HL-60/S4 (cell line): ENCODE data around the gene B3GNT5.

Experiments used
- in situ Hi-C: fragments of 300-500 bp; cut with MboI; formaldehyde crosslinking; loops from 2 replicates; pipeline ENCODE4 v1.14.3; 2022; ENCODE audit warnings: low sequenced_read_pairs

The B3GNT5 gene

DNA sequence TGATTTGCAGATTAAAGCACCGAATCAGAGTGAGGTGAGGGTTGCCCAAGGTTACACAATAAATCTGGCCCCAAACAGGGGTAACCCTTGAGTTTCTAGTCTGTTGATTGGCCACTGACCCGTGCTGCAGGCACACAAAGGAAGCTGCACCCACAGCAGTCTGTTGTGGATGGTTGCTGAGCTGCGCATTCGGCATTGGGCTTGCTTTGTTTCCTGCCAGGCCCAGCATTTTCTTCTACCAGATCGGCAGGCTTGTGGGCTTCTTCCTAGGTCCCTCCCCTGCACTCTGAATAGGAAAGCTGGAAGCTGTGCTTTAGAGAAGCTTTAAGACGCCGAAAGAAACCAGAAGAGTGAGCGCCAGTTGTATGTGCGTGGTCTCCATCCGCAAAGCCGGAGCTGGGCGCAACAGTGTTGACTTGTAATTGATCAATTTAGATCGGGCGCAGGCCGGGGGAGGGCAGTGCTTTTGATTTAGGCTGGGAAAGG, 12.1 kb downstream of the B3GNT5 start:
- in situ Hi-C loops = no loop called here

DNA sequence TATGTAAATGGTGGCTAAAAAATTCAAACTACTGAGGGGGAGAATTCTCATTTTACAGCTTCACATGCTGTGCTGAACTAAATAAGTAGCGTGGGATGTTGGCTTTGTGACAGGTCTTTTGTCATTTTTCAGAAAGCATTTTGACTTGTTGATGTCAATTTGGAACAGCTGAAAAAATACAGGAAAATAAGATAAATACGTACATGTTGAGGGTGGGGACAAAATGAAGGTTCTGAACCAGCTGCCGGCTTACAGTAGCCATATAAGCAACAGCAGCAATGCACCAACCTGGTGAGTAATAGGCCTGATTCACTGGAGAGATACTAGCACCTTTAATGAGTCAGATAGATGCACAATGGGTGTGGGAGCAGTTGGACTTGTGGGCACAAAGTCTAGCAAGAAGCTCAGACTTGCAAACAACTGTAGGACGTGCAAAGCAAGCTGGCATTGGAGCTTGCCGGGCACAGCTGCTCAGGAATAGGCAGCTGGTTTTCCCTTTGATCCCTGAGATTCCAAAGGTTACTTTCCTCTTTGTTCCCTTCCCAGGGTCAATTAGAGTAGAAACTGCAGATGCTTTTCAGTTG, 12.9 kb downstream of the B3GNT5 start:
- in situ Hi-C loops = no loop called here

DNA sequence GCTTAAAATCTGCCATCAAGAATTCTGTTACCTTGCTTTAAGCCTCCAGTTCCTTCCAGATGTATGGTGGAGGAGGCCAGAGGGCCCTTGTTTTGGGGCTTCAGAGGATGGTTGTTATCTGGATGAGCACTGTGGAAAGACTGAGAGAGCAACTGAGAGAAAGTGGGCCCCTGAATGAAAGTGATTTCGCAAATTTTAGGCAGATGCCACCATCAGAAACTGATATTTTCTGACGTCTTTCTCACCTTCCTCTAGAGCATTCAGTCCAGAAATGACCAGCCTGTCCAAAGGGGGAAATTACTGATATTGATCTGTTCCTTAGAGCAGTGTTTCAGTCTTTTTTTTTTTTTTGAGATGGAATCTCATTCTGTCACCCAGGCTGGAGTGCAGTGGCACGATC, 13.4 kb downstream of the B3GNT5 start:
- in situ Hi-C loops = no loop called here

DNA sequence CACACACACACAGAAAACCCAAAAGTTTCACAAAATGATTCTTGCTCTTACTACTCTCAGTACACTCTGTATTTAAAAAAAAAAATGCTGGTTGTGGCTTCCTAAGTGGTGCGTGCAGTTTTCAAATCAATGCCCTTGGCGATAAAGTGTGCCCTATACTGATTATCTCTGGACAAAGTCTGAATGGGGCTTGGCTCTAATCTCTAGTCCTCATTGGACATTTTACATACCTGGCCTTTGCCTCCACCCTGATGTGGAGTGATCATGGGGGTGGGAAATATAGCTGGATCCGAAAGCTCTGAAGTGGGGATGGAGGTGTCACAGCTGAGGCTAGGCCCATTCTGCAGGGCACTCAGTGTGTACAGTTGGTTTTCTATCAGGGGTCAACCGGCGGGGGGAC, 14.1 kb downstream of the B3GNT5 start:
- in situ Hi-C loops = no loop called here

DNA sequence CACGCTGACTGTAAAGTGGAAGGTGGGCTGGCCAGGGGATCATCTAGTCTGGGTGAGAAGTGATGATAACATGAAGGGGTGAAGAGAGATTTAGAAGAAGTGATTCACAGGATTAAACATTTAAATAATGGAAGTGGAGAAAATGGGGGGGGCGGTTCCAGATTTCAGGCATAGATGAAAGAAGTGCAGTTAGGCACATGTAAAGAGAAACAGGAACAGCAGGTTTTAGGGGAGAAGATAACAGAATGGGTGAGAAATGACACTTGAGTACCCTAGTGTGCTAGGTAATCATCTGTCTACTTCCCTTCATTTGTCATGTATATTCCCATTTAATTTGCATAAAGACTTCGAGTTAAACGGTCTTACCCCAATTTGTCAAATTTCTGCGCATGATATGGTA, 15.3 kb downstream of the B3GNT5 start:
- in situ Hi-C loops = no loop called here

DNA sequence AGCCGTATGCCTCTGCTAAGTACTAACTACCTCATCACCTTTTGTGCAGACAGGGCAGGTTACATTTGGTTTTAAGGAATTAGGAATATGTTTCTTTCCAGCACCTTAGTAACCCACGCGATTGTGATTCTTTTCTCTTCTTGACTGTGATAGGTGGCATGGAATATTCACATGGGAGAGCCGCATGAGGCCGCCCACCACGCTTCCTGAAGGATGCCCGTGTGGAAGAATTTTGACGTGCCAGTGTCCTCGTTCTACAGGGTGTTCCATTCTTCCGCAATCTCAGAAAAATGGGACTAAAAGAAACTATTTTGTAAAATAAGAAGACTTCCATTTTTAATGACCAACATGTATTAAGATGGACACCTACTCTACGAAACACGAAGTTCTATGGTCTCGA, 16.3 kb downstream of the B3GNT5 start:
- in situ Hi-C loops = no loop called here

DNA sequence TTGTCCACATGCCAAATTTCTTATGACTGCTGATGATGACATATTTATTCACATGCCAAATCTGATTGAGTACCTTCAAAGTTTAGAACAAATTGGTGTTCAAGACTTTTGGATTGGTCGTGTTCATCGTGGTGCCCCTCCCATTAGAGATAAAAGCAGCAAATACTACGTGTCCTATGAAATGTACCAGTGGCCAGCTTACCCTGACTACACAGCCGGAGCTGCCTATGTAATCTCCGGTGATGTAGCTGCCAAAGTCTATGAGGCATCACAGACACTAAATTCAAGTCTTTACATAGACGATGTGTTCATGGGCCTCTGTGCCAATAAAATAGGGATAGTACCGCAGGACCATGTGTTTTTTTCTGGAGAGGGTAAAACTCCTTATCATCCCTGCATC, 17.3 kb downstream of the B3GNT5 start:
- in situ Hi-C loops = no loop called here

DNA sequence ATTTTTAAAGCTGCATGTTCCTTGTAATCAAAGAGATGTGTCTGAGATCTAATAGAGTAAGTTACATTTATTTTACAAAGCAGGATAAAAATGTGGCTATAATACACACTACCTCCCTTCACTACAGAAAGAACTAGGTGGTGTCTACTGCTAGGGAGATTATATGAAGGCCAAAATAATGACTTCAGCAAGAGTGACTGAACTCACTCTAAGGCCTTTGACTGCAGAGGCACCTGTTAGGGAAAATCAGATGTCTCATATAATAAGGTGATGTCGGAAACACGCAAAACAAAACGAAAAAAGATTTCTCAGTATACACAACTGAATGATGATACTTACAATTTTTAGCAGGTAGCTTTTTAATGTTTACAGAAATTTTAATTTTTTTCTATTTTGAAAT, 19.1 kb downstream of the B3GNT5 start:
- in situ Hi-C loops = no loop called here

DNA sequence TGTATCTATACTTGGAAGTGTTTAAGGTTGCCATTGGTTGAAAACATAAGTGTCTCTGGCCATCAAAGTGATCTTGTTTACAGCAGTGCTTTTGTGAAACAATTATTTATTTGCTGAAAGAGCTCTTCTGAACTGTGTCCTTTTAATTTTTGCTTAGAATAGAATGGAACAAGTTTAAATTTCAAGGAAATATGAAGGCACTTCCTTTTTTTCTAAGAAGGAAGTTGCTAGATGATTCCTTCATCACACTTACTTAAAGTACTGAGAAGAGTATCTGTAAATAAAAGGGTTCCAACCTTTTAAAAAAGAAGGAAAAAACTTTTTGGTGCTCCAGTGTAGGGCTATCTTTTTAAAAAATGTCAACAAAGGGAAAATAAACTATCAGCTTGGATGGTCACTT, 19.7 kb downstream of the B3GNT5 start:
- in situ Hi-C loops = no loop called here

DNA sequence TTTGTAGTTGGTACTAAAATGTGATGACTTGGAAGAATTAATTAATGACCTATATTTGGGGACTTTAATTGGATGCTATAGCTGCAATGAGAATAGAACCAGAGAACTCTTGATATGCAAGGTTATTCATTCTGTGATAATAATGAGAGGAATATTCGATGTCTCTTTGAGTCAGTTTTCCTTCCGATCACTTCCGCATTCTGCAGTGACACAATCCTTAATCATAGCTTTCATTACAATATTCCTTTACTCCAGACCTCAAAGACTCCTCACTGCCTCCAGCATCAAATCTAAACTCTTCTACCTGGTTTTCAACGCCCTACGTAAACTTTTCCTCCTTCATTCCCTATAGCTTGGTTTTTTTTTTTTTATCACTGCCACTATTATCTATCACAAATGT, 21.6 kb downstream of the B3GNT5 start:
- in situ Hi-C loops = no loop called here

DNA sequence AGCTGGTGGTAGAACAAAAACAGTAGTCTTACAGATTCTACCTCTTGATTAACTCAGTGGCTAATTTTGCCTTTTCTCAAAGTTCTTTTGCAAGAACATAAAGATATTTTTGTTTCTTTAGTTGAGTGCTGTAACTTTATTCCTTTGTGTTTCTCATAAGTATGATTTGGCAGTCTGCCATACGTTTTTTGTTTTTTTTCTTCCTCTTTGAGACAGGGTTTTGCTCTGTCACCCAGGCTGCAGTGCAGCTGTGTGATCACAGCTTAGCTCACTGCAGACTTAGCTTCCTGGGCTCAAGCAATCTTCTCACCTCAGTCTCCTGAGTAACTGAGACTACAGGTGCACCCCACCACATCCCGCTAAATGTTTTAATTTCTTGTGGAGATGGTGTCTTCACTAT, 22.4 kb downstream of the B3GNT5 start:
- in situ Hi-C loops = no loop called here

DNA sequence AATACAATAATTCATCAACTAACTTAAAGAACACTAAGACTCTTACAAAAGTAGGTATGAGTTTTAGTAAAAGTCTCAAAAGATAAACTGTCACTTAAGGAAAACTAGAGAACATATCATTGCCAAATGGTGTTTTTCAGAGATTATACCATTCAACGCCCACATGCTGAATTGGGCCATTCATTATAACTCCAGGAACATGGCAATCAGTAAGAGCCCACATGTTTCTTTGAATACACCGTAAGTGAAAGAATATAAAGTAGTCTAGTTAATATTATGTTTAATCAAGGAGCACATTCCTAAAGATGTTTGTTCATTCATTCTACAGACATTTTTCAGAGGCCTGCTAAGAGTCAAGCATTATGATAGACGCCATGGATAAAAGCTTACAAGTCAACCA, 22.9 kb downstream of the B3GNT5 start:
- in situ Hi-C loops = no loop called here

DNA sequence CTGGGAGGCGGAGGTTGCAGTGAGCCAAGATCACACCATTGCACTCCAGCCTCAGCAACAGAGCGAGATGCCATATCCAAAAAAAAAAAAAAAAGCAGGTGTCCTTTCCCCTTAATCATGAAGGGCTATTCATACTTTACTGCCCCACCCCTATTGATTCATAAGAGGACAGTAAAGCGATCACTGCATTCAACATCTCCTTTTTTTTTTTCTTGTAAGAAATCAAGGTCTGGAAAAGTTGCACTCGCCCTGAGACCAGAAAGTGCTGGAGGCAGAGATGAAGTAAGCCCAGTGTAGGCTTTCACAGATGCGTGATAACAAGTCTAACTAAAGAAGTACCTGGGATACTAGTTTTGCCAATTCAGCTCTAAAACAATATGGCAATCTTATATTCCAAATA, 24.2 kb downstream of the B3GNT5 start:
- in situ Hi-C loops = no loop called here

DNA sequence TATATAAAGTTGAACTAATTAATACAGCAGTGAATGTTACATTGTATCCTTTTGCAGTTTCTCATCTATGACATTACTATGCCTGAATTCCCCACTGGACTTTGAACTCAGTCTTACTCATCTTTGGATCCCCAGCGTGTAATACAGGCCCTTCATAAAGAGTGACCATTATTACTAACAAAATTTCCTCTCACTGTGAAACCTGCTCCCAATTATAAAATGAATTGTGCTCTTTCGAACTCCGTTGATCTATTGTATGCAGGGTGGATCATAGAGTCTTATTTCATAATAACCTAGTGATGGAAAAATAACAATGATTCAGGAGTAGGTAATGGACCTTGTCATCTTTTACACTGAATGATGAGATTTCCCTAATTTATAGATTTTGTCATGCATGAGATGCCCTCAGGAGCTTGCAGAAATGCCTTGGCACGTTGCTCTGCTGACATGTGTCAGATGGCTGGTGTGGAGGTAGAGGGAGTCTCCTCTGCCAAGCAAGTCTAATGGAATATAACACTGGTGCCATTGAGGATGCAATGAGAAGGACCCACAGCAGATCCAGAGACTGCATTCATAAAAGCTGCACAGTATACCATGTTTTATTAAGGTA, 25.5 kb downstream of the B3GNT5 start:
- in situ Hi-C loops = no loop called here

DNA sequence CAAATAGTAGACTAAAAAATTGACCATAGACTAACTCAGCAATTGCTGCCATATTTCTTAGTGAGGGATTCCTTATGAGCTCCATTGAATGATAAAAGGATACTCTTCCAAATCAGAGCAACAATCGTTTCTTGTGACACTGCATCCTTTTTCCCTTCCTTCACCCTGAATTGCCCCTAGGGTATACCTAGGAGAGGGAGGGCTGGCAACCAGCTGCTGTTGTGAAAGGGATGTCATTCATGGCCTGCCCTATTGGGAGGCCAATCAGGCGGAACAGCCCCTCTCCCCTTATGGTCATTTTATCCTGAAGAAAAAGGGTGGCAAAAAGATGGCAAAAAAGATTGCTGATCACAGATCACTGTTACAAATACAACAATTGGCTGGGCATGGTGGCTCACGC, 26.3 kb downstream of the B3GNT5 start:
- in situ Hi-C loops = no loop called here

DNA sequence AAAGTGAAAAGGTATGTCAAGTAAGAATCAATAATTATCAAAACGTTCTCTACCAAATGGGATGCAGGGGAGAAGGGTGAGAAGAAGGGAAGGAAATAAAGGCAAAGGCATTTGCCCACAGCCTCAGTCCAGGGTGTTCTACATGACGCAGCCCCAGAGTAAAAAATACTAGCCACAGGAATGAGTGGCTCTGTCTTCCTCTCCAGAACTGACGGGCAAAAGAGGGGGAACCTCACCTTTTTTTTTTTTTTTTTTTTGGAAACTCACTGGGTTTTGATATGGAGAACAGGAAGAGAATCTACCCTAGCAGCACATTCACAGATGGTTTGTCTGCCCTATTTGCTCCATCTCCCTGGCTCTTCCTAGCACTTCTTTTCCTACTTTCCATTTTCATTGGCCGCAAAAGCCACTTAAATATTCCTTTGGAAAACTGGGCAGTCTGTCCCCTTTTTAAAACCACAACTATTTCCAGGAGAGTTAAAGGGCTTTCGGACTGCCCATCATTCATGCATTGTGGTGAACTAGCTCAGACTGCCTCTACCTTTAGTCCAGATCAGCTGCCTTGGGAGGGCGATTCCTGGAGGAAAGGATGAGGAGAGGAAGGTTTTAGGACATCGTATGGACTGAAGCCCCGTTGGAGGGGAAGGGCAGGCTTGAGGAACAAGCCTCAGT, 28.2 kb downstream of the B3GNT5 start:
- in situ Hi-C loops = no loop called here

DNA sequence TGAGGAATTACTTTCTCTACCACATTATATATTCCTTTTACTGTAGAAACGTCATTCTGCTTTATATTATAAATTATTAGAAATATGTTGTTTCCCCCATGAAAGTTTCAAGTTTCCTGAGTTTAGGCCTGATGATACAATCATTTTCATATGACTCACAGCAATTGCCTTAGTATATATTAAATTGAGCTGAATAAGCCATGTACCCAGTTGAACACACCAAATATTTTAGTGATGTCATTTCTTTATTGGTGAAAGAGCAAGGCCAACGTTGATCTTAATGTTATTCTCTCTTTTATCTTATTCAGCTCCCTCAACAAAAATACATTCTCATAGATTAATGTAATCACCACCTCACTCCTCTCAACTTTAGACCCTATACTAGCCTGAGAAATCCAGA, 30.8 kb downstream of the B3GNT5 start:
- in situ Hi-C loops = no loop called here

DNA sequence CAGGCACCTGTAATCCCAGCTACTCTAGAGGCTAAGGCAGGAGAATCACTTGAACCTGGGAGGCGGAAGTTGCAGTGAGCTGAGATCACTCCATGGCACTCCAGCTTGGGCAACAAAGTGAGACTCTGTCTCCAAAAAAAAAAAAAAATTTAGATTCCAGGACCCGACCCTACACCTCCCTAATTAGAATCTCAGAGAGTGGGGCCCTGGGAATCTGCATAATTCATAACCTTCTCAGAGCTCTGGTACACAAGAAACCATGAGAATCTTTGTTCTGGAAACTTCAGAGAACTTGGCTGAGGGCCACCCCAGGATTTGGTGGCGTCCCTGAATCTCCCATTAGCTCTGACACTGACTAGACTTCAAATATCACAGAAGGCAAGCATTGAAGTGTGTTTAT, 31.5 kb downstream of the B3GNT5 start:
- in situ Hi-C loops = no loop called here

DNA sequence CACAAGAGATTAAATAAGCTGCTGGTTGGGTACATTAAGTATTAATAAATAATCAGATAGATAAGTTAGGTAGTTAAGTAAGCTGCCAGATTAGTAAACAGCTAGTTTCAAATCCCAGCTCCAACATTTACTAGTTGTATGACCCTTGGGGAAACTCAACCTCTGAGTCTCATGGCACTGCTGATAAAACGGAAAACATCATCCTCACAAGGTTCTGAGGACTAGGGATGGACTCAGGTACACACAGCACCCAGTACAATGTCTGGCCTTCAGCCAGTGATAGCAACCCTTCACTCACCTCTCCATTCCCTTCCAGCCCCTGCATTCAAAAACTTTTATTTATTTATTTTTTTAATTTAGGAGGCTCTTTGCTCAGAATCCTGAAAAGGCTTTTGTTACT, 32.3 kb downstream of the B3GNT5 start:
- in situ Hi-C loops = no loop called here

DNA sequence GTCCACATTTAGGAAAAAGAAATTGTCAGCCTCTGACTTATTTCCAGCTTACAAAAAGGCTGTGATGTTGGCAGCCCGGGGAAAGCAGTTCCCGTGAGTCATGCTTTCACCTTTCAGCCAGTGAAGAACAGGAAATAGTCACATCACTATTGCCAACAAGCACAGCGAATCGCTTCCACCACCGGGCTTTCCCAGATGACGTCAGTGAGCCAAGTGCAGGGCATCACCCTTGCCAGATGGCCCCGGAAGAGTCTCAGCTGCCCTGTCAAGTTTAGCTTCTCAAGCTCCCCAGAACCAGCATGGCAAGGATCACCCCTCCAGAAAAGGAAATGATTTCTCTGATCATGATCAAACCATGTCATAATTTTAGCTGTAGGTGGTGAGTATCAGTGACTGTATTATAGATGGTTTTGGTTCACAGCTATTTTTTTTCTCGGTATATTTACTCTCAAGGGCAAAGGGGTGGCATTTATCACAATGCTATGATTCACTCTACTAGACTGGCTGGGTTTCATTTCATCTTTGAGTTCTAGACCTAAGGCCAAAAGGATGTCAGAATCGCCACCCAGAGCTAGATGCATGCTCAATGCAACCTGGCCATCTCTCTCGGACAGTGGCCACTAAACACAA, 32.9 kb downstream of the B3GNT5 start:
- in situ Hi-C loops = no loop called here

DNA sequence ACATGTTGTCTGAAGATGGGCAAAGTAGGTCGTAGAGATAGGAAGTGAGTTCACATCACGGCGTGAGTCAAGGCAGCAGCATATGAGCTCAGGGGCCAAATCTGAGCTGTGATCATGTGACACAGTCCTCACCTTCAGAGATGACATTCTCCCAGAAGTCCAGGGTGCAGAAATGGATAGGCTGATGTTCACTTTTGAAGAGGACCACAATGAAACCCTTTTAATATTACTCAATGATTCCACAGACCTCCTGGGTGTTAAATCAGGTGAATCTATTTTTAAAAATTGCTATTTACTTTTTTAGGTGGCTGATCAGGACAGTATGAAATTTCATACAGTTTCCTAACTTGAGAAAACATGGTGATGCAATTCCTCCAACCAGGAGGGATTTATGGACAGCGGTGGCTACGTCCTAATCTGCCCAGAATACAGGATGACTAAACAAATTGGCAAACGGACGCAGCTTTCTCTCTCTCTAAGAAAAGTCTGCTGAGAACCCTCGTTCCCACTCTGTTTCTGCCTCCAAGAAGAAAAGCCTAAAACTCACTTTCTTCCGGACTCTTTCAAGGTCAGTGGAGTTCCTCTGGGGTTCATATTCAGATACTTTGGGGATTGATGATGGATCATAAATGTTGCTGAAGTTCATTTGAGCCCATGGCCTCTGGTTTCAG, 34.4 kb downstream of the B3GNT5 start:
- in situ Hi-C loops = no loop called here

DNA sequence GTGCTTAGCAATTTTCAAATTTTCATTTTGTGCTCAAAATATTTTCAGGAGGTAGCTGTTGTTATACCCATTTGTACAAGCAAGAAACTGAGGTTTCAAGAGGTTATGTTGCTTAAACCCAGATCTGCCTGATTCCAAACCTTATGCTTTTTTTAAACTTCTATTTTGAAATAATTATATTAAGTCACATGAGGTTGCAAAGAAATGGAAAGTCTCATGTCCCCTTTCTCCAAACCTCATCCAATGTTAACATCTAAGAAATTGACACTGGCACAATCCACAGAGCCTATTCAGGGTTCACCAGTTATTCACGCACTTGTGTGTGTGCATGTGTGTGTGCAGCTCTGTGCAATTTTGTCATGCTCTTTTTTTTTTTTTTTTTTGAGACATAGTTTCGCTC, 35.1 kb downstream of the B3GNT5 start:
- in situ Hi-C loops = no loop called here
